ENCODE measurements around the gene ZEB2. TPM values are rescaled to one million over a fixed set of nuclear protein-coding genes. Genes with fewer than 3 reads are reported as not detected.

Gene ZEB2
- total RNA-seq, 1 experiment from 2014 or later: 1.1 TPM

- DNase-seq (ENCODE audit: low read depth, low spot score) (no peak), ATAC-seq (no peak)
- Histone ChIP-seq H3K4me1 (ENCODE audit: control insufficient read depth, insufficient read depth, low read length) (no peaks in the 10 kb centered on the region), H3K9me3 (ENCODE audit: control insufficient read depth, insufficient read depth, low read depth, low read length) (no peaks in the 10 kb centered on the region), H3K27ac (ENCODE audit: low read length) (no peak overlapping the region), H3K4me3 (ENCODE audit: low read depth in 2 of 2, low read length in 2 of 2) (no peak overlapping the region), H3K36me3 (ENCODE audit: control insufficient read depth, insufficient read depth, low read length) (no peaks in the 10 kb centered on the region), H3K27me3 (ENCODE audit: control insufficient read depth, insufficient read depth, low read length) (no peaks in the 10 kb centered on the region)
- no TSS peak for BruUV-seq (replicated peaks)
- in situ Hi-C loops (cut with HindIII; ENCODE audit: low pct_unique_long_range_greater_than_20kb, low sequenced_read_pairs): no loop called here
- intact Hi-C loops (cut with micrococcal nuclease; ENCODE audit: unreplicated experiment): loop anchor here (5.0 kb wide), 1 partner anchor 1319 kb away; no protein-coding TSS in a partner anchor
- ChIA-PET POLR2A (no interaction called here), CTCF (no interaction called here)
- TF ChIP-seq POLR2AphosphoS5 (IDR thresholded peaks at IDR 0.05; ENCODE audit: low read depth, low read length) (no peak), TCF7L2 (IDR thresholded peaks at IDR 0.05; ENCODE audit: low read depth, low read length) (no peak)
- TF ChIP-seq, protein P1, sequence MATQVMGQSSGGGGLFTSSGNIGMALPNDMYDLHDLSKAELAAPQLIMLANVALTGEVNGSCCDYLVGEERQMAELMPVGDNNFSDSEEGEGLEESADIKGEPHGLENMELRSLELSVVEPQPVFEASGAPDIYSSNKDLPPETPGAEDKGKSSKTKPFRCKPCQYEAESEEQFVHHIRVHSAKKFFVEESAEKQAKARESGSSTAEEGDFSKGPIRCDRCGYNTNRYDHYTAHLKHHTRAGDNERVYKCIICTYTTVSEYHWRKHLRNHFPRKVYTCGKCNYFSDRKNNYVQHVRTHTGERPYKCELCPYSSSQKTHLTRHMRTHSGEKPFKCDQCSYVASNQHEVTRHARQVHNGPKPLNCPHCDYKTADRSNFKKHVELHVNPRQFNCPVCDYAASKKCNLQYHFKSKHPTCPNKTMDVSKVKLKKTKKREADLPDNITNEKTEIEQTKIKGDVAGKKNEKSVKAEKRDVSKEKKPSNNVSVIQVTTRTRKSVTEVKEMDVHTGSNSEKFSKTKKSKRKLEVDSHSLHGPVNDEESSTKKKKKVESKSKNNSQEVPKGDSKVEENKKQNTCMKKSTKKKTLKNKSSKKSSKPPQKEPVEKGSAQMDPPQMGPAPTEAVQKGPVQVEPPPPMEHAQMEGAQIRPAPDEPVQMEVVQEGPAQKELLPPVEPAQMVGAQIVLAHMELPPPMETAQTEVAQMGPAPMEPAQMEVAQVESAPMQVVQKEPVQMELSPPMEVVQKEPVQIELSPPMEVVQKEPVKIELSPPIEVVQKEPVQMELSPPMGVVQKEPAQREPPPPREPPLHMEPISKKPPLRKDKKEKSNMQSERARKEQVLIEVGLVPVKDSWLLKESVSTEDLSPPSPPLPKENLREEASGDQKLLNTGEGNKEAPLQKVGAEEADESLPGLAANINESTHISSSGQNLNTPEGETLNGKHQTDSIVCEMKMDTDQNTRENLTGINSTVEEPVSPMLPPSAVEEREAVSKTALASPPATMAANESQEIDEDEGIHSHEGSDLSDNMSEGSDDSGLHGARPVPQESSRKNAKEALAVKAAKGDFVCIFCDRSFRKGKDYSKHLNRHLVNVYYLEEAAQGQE (IDR thresholded peaks at IDR 0.05; ENCODE audit: insufficient read depth in 1 of 2, low read depth in 2 of 2, low read length in 1 of 2): no peak
- TF ChIP-seq, protein P2, sequence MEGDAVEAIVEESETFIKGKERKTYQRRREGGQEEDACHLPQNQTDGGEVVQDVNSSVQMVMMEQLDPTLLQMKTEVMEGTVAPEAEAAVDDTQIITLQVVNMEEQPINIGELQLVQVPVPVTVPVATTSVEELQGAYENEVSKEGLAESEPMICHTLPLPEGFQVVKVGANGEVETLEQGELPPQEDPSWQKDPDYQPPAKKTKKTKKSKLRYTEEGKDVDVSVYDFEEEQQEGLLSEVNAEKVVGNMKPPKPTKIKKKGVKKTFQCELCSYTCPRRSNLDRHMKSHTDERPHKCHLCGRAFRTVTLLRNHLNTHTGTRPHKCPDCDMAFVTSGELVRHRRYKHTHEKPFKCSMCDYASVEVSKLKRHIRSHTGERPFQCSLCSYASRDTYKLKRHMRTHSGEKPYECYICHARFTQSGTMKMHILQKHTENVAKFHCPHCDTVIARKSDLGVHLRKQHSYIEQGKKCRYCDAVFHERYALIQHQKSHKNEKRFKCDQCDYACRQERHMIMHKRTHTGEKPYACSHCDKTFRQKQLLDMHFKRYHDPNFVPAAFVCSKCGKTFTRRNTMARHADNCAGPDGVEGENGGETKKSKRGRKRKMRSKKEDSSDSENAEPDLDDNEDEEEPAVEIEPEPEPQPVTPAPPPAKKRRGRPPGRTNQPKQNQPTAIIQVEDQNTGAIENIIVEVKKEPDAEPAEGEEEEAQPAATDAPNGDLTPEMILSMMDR (IDR thresholded peaks at IDR 0.05): no peak
Measured at GRCh38 chr2:144481109-144481508, 38.8 kb downstream of the ZEB2 start.

DNA sequence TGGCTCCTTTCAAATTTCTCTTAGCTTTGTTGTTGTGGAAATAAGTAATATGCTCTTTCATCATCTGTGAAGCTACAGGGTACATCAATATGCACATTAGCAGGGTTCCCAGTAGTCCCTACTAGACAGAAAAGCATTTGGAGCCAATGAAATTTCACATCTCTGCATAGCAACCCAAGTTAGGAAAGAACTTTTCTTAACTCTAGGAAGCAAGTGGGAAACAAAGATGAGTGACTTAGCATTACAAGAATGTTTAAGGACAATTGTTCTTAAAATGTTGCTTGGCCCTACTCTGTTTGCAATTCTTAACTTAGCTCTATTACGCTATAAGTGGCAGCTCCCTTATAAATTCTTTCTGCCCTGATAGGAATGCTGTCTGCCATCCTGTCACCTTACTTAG, 39.6 kb downstream of the ZEB2 start:
- Histone ChIP-seq H3K4me3 (ENCODE audit: low read depth in 2 of 2, low read length in 2 of 2) (no peak overlapping the region), H3K36me3 (ENCODE audit: control insufficient read depth, insufficient read depth, low read length) (no peaks in the 10 kb centered on the region), H3K27ac (ENCODE audit: low read length) (no peak overlapping the region), H3K27me3 (ENCODE audit: control insufficient read depth, insufficient read depth, low read length) (no peaks in the 10 kb centered on the region), H3K4me1 (ENCODE audit: control insufficient read depth, insufficient read depth, low read length) (no peaks in the 10 kb centered on the region), H3K9me3 (ENCODE audit: control insufficient read depth, insufficient read depth, low read depth, low read length) (no peaks in the 10 kb centered on the region)
- intact Hi-C loops (cut with micrococcal nuclease; ENCODE audit: unreplicated experiment) (loop anchor here (5.0 kb wide), 1 partner anchor 1318 kb away; no protein-coding TSS in a partner anchor), in situ Hi-C loops (cut with HindIII; ENCODE audit: low pct_unique_long_range_greater_than_20kb, low sequenced_read_pairs) (no loop called here)
- BruUV-seq (replicated peaks): no TSS peak
- POLR2A ChIA-PET: no interaction called here
- TF ChIP-seq TCF7L2 (IDR thresholded peaks at IDR 0.05; ENCODE audit: low read depth, low read length): no peak
- no peak for TF ChIP-seq SIN3A (IDR thresholded peaks at IDR 0.05; ENCODE audit: borderline replicate concordance, insufficient read depth, low read depth, low read length)
- TF ChIP-seq, protein P1 (IDR thresholded peaks at IDR 0.05; ENCODE audit: insufficient read depth in 1 of 2, low read depth in 2 of 2, low read length in 1 of 2): no peak
- TF ChIP-seq, protein P2 (IDR thresholded peaks at IDR 0.05): no peak
- no peak for TF ChIP-seq POLR2AphosphoS5 (IDR thresholded peaks at IDR 0.05; ENCODE audit: low read depth, low read length)
- CTCF ChIA-PET: no interaction called here
- DNase-seq (ENCODE audit: low read depth, low spot score) (no peak), ATAC-seq (no peak)

Measured in Panc1 (cell line).